ENCODE results near the gene S100A10. TPM values are rescaled to one million over a fixed set of nuclear protein-coding genes. Genes with fewer than 3 reads are reported as not detected.
A peak's percentile ranks its signal among the peaks of the same experiment; 100 is the strongest.

Gene S100A10
- total RNA-seq, 1 donor from 2014 or later = 1,257 TPM

DNA sequence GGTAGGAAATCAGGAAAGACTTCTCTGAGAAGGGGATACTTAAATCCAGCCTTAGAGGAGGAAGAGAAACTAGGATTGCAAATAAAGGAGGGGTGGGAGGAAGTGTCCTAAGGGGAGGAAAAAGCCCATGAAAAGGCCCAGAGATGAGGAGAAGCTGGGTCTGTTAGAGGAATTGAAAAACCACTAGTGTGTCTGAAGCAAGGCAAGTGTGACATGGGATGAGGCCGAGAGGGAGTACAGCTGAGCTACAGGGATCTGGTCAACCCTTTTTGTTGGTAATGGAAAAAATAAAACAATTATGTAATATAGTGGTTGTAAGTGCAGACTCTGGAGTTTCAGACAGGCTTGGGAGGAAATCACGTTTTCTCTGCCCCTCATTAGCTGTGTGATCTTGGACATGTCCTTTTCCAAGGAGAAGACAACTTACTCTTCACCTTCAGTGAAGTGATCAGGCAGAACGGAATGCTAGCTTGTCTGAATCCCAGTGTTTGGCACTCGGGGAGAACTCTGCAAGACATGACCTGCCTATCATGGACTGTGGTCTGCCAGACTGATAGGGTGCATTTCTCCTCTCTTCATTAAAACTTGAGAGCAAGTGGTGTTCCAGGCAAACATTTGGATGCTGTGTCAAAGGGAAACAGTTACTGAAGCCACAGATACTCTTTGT is 7.4 kb upstream of the S100A10 start:
- no peak for DNase-seq (ENCODE audit: low read depth)
- Histone ChIP-seq H3K4me3 (ENCODE audit: insufficient read depth, low read depth, low read length) (no peak overlapping the region), H3K27ac (ENCODE audit: low read depth, low read length) (peak overlapping the region; percentile 42), H3K4me1 (ENCODE audit: insufficient read depth, low read length) (peaks cover 12% of the 10 kb centered on the region), H3K4me2 (ENCODE audit: low read length) (peak overlapping the region; percentile 41), H3K27me3 (ENCODE audit: insufficient read depth, low read length) (peaks cover 26% of the 10 kb centered on the region), H3K9ac (ENCODE audit: low read length) (peak overlapping the region; percentile 10), H2AFZ (ENCODE audit: low read depth, low read length) (peak overlapping the region; percentile 5), H4K20me1 (ENCODE audit: insufficient read depth, low read length) (no peaks in the 10 kb centered on the region), H3K9me3 (ENCODE audit: insufficient read depth, low read depth, low read length) (peaks cover 3% of the 10 kb centered on the region), H3K36me3 (ENCODE audit: insufficient read depth, low read length) (no peaks in the 10 kb centered on the region), H3K79me2 (ENCODE audit: insufficient read depth, low read length) (no peaks in the 10 kb centered on the region)
- H3K4me3 Mint-ChIP-seq (ENCODE audit: unreplicated experiment) = no peak overlapping the region
- peaks cover 41% of the 10 kb centered on the region for H3K4me1 Mint-ChIP-seq (ENCODE audit: low read depth, unreplicated experiment)
- H3K36me3 Mint-ChIP-seq (ENCODE audit: low read depth, unreplicated experiment) = no peaks in the 10 kb centered on the region
- FAIRE-seq = no peak
- peaks cover 2% of the 10 kb centered on the region for H3K27me3 Mint-ChIP-seq (ENCODE audit: low read depth, unreplicated experiment)
- peak overlapping the region; percentile 77 for H3K27ac Mint-ChIP-seq (ENCODE audit: unreplicated experiment)
- H3K9me3 Mint-ChIP-seq (ENCODE audit: unreplicated experiment) = peaks cover 2% of the 10 kb centered on the region
- no peak for TF ChIP-seq EZH2 (IDR thresholded peaks at IDR 0.05; ENCODE audit: insufficient read depth, low read length)
- no peak for TF ChIP-seq CTCF (IDR thresholded peaks at IDR 0.05; ENCODE audit: insufficient read depth, low read depth, low read length)

GRCh38 chr1:151998611-151999362 is 5.1 kb upstream of the S100A10 start:
- Mint-ChIP-seq H3K4me3 (ENCODE audit: unreplicated experiment) (no peak overlapping the region), H3K36me3 (ENCODE audit: low read depth, unreplicated experiment) (no peaks in the 10 kb centered on the region), H3K27me3 (ENCODE audit: low read depth, unreplicated experiment) (no peaks in the 10 kb centered on the region), H3K4me1 (ENCODE audit: low read depth, unreplicated experiment) (peaks cover 50% of the 10 kb centered on the region), H3K9me3 (ENCODE audit: unreplicated experiment) (peaks cover 2% of the 10 kb centered on the region), H3K27ac (ENCODE audit: unreplicated experiment) (peak overlapping the region; percentile 79)
- Histone ChIP-seq H3K9ac (ENCODE audit: low read length) (no peak overlapping the region), H4K20me1 (ENCODE audit: insufficient read depth, low read length) (no peaks in the 10 kb centered on the region), H3K4me1 (ENCODE audit: insufficient read depth, low read length) (peaks cover 26% of the 10 kb centered on the region), H2AFZ (ENCODE audit: low read depth, low read length) (no peak overlapping the region), H3K4me2 (ENCODE audit: low read length) (no peak overlapping the region), H3K79me2 (ENCODE audit: insufficient read depth, low read length) (no peaks in the 10 kb centered on the region), H3K36me3 (ENCODE audit: insufficient read depth, low read length) (no peaks in the 10 kb centered on the region), H3K27ac (ENCODE audit: low read depth, low read length) (no peak overlapping the region), H3K27me3 (ENCODE audit: insufficient read depth, low read length) (peaks cover 8% of the 10 kb centered on the region), H3K9me3 (ENCODE audit: insufficient read depth, low read depth, low read length) (peaks cover 3% of the 10 kb centered on the region), H3K4me3 (ENCODE audit: insufficient read depth, low read depth, low read length) (no peak overlapping the region)
- TF ChIP-seq CTCF (IDR thresholded peaks at IDR 0.05; ENCODE audit: insufficient read depth, low read depth, low read length) (no peak), EZH2 (IDR thresholded peaks at IDR 0.05; ENCODE audit: insufficient read depth, low read length) (no peak)
- no peak for FAIRE-seq
- DNase-seq (ENCODE audit: low read depth) = no peak

DNA sequence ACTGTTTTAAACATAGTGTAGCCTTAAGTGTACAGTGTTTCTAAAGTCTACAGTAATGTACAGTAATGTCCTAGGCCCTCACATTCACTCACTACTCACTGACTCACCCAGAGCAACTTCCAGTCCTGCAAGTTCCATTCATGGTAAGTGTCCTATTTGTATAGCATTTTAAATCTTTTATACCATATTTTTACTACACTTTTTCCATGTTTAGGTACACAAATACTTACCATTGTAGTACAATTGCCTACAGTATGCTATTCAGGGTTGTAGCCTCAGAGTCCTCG is 3.6 kb upstream of the S100A10 start:
- peaks cover 2% of the 10 kb centered on the region for H3K9me3 Mint-ChIP-seq (ENCODE audit: unreplicated experiment)
- FAIRE-seq (no peak), DNase-seq (ENCODE audit: low read depth) (no peak)
- Histone ChIP-seq H3K27ac (ENCODE audit: low read depth, low read length) (no peak overlapping the region), H3K36me3 (ENCODE audit: insufficient read depth, low read length) (no peaks in the 10 kb centered on the region), H3K4me1 (ENCODE audit: insufficient read depth, low read length) (peaks cover 32% of the 10 kb centered on the region), H3K4me3 (ENCODE audit: insufficient read depth, low read depth, low read length) (no peak overlapping the region), H3K27me3 (ENCODE audit: insufficient read depth, low read length) (peaks cover 3% of the 10 kb centered on the region), H3K9me3 (ENCODE audit: insufficient read depth, low read depth, low read length) (peaks cover 3% of the 10 kb centered on the region), H4K20me1 (ENCODE audit: insufficient read depth, low read length) (peaks cover under 1% of the 10 kb centered on the region), H2AFZ (ENCODE audit: low read depth, low read length) (no peak overlapping the region), H3K4me2 (ENCODE audit: low read length) (no peak overlapping the region), H3K9ac (ENCODE audit: low read length) (no peak overlapping the region), H3K79me2 (ENCODE audit: insufficient read depth, low read length) (peaks cover 12% of the 10 kb centered on the region)
- no peak overlapping the region for H3K4me3 Mint-ChIP-seq (ENCODE audit: unreplicated experiment)
- TF ChIP-seq EZH2 (IDR thresholded peaks at IDR 0.05; ENCODE audit: insufficient read depth, low read length) (no peak), CTCF (IDR thresholded peaks at IDR 0.05; ENCODE audit: insufficient read depth, low read depth, low read length) (no peak)
- H3K4me1 Mint-ChIP-seq (ENCODE audit: low read depth, unreplicated experiment) = peaks cover 37% of the 10 kb centered on the region
- no peaks in the 10 kb centered on the region for H3K36me3 Mint-ChIP-seq (ENCODE audit: low read depth, unreplicated experiment)
- no peaks in the 10 kb centered on the region for H3K27me3 Mint-ChIP-seq (ENCODE audit: low read depth, unreplicated experiment)
- H3K27ac Mint-ChIP-seq (ENCODE audit: unreplicated experiment) = no peak overlapping the region

All from astrocyte (in vitro differentiated cells and primary cell).